HepG2 (cell line): ENCODE results near the gene EPSTI1. TPM values are rescaled to one million over a fixed set of nuclear protein-coding genes. Genes with fewer than 3 reads are reported as not detected.

Experiments used
- ATAC-seq: fragments of 200-7000 bp; cut with Tn5 transposase; 3 replicates; pipeline ENCODE4 v1.9.1; 2020; ENCODE audit warnings: mild to moderate bottlenecking, moderate library complexity
- BruUV-seq: library from RNA; stranded (reverse); fragments of 400-500 nt; replicated peaks from 2 replicates; lab custom pipeline; 2021; lab: Mats Ljungman, UMichigan
- CTCF ChIA-PET: fragments of 300-600 bp; formaldehyde crosslinking; extraction: SDS; loops from one replicate; lab custom pipeline; 2021; ENCODE audit warnings: low total read pairs, inconsistent platforms, low intra/inter-chr PET ratio; lab: Yijun Ruan, JAX
- POLR2A ChIA-PET: fragments of 350-600 bp; sonication (Branson Sonifier 250); formaldehyde crosslinking; loops from one replicate; lab custom pipeline; 2020; ENCODE audit warnings: antibody characterized with exemption, inconsistent platforms; lab: Yijun Ruan, JAX
- DNase-seq: peaks from one replicate; pipeline ENCODE4 v3.0.0-alpha.2; 2015; ENCODE audit warnings: low spot score
- FAIRE-seq: peaks from 3 replicates; lab custom pipeline; 2011; peaks lifted over from hg19 to GRCh38; lab: Jason Lieb, UNC
- H2AFZ ChIP-seq: one replicate; pipeline ENCODE4 v1.6.1; 2011; ENCODE audit warnings: low read length, inconsistent platforms
- H3K27ac ChIP-seq: fragments of 300-600 bp; 3 replicates; pipeline ENCODE4 v1.8.0; 2011; ENCODE audit warnings: mixed run types, mild to moderate bottlenecking, mixed read lengths, low read length, inconsistent platforms; ENCODE audit not compliant: insufficient read depth; ENCODE audit errors: extremely low read length
- H3K27me3 ChIP-seq, 2 experiments: fragments of 200-600 bp in 1 of 2; 2 replicates in 1 of 2; 3 replicates in 1 of 2; pipeline versions ENCODE4 v1.6.0 to v1.8.0; 2011; ENCODE audit warnings: low read length in 2 of 2, mild to moderate bottlenecking in 2 of 2, moderate library complexity in 2 of 2, inconsistent platforms in 1 of 2; ENCODE audit not compliant: insufficient read depth in 2 of 2, control insufficient read depth in 1 of 2
- H3K36me3 ChIP-seq, 2 experiments: fragments of 200-600 bp in 1 of 2; replicated peaks in 1 of 2; 2 replicates in 1 of 2; 3 replicates in 1 of 2; pipeline versions ENCODE4 v1.5.1 to v1.8.0; 2011; ENCODE audit warnings: low read length in 2 of 2, inconsistent platforms in 1 of 2; ENCODE audit not compliant: insufficient read depth in 2 of 2, control insufficient read depth in 1 of 2
- H3K4me1 ChIP-seq: 2 replicates; pipeline ENCODE4 v1.5.1; 2012; ENCODE audit warnings: low read length, inconsistent platforms; ENCODE audit not compliant: insufficient read depth
- H3K4me2 ChIP-seq: 2 replicates; pipeline ENCODE4 v1.6.0; 2011; ENCODE audit warnings: low read depth, low read length, inconsistent platforms
- H3K4me3 ChIP-seq, 3 experiments: fragments of 200-600 bp in 1 of 3; sonication (generic), shearing (Covaris generic) in 1 of 3; replicated peaks in 1 of 3; 2 replicates each; pipeline ENCODE4 v1.5.1; 2011 to 2016; ENCODE audit warnings: low read length in 3 of 3, inconsistent platforms in 2 of 3, low read depth in 2 of 3, mild to moderate bottlenecking in 2 of 3, control low read depth in 1 of 3, mixed read lengths in 1 of 3; ENCODE audit not compliant: insufficient read depth in 1 of 3
- H3K79me2 ChIP-seq: one replicate; pipeline ENCODE4 v1.6.1; 2011; ENCODE audit warnings: low read length, inconsistent platforms; ENCODE audit not compliant: insufficient read depth
- H3K9ac ChIP-seq: 2 replicates; pipeline ENCODE4 v1.6.0; 2011; ENCODE audit warnings: mild to moderate bottlenecking, low read depth, low read length, inconsistent platforms; ENCODE audit not compliant: insufficient read depth
- H3K9me3 ChIP-seq: 2 replicates; pipeline ENCODE4 v1.5.1; 2012; ENCODE audit warnings: mild to moderate bottlenecking, low read length
- H4K20me1 ChIP-seq: 2 replicates; pipeline ENCODE4 v1.6.0; 2011; ENCODE audit warnings: inconsistent platforms, mild to moderate bottlenecking, low read length, moderate library complexity; ENCODE audit not compliant: insufficient read depth
- AKNA ChIP-seq: sonication (generic); formaldehyde crosslinking; IDR thresholded peaks from 2 replicates; pipeline ENCODE4 v1.4.0; 2020; ENCODE audit warnings: missing genetic modification reagents, borderline replicate concordance
- ATF3 ChIP-seq: sonication (generic); formaldehyde crosslinking; IDR thresholded peaks from 2 replicates; pipeline ENCODE4 v1.4.0; 2020; ENCODE audit warnings: missing genetic modification reagents
- ATF4 ChIP-seq, 2 experiments: fragments of 450-650 bp in 1 of 2; sonication (generic) in 1 of 2; formaldehyde crosslinking; IDR thresholded peaks; 2 replicates each; pipeline versions ENCODE4 v1.5.0 to v1.8.0; 2020 to 2022; ENCODE audit warnings: mild to moderate bottlenecking in 1 of 2, missing genetic modification reagents in 1 of 2
- CERS6 ChIP-seq: sonication (generic); formaldehyde crosslinking; IDR thresholded peaks from 2 replicates; pipeline ENCODE4 v1.5.0; 2020; ENCODE audit warnings: missing genetic modification reagents
- ISL2 ChIP-seq: sonication (generic); formaldehyde crosslinking; IDR thresholded peaks from 2 replicates; pipeline ENCODE4 v1.5.0; 2020; ENCODE audit warnings: missing genetic modification reagents
- KAT7 ChIP-seq: IDR thresholded peaks from 2 replicates; pipeline ENCODE4 v1.6.1; 2018; ENCODE audit warnings: borderline replicate concordance, missing compliant biosample characterization
- MAZ ChIP-seq, 2 experiments: sonication (generic) in 1 of 2; formaldehyde crosslinking in 1 of 2; IDR thresholded peaks; 2 replicates each; pipeline versions ENCODE4 v1.5.0 to v1.6.1; 2012 to 2020; ENCODE audit warnings: low read depth in 2 of 2, mild to moderate bottlenecking in 2 of 2, borderline replicate concordance in 1 of 2, improper control_type of control experiment in 1 of 2, low read length in 1 of 2, missing genetic modification reagents in 1 of 2, moderate library complexity in 1 of 2
- RFX5 ChIP-seq: IDR thresholded peaks from 2 replicates; pipeline ENCODE4 v1.6.1; 2011; ENCODE audit warnings: low read depth, low read length, improper control_type of control experiment
- RNF219 ChIP-seq: sonication (generic); formaldehyde crosslinking; IDR thresholded peaks from 2 replicates; pipeline ENCODE4 v1.5.0; 2020; ENCODE audit warnings: mild to moderate bottlenecking, missing genetic modification reagents
- SRSF1 ChIP-seq: fragments of 200-400 bp; formaldehyde crosslinking; optimal IDR thresholded peaks from 2 replicates; pipeline ENCODE3; 2017; ENCODE audit warnings: mild to moderate bottlenecking, low read depth, low read length, moderate library complexity
- ZNF790 ChIP-seq: sonication (generic); formaldehyde crosslinking; IDR thresholded peaks from 2 replicates; pipeline ENCODE4 v1.8.0; 2022; ENCODE audit warnings: missing genetic modification reagents, mild to moderate bottlenecking, borderline replicate concordance
- ZSCAN9 ChIP-seq: IDR thresholded peaks from 2 replicates; pipeline ENCODE4 v1.6.1; 2016; ENCODE audit warnings: borderline replicate concordance
- WGBS: methylation state at CpG from one replicate; pipeline ENCODE4 v1.1.6; 2017; ENCODE audit warnings: low lambda C conversion rate; 5-methylcytosine and 5-hydroxymethylcytosine counted together
- in situ Hi-C: cut with HindIII; loops from 2 replicates; pipeline ENCODE4 v1.10.0; 2017; ENCODE audit warnings: low pct_unique_long_range_greater_than_20kb; ENCODE audit not compliant: extremely low pct_ligation_motif_present
- intact Hi-C: fragments of 100-400 bp; cut with micrococcal nuclease; formaldehyde crosslinking; loops from one replicate; pipeline ENCODE4 v1.10.0; 2022; ENCODE audit not compliant: unreplicated experiment
- polyA plus RNA-seq, 8 experiments: library from polyadenylated mRNA; depleted of rRNA in 3 of 8; stranded (reverse) in 7 of 8; unstranded in 1 of 8; fragments of >200 nt; fragmentation: Illumina TruSeq in 4 of 8; extraction: Trizol in 4 of 8; gene quantifications; 2 replicates each; pipeline versions ENCODE4 v1.2.1 to v1.2.3, GENCODE V29; 2011 to 2016; ENCODE audit warnings: low read depth in 4 of 8, missing spikeins in 1 of 8, mixed read lengths in 1 of 8; ENCODE audit not compliant: insufficient read depth in 1 of 8
- total RNA-seq, 5 experiments: library from RNA; depleted of rRNA; stranded (reverse); fragments of >200 nt; fragmentation: Illumina TruSeq; extraction: Trizol; gene quantifications; 2 replicates each; pipeline ENCODE4 v1.2.3, GENCODE V29; 2016; ENCODE audit warnings: low read depth in 1 of 5

Gene EPSTI1
- total and polyA plus RNA-seq, 2 of the 13 experiments (the other 11 are each of a cell fraction or from before 2014, with no cell fraction given), result 0.03 TPM; not detected in 1

GRCh38 chr13:42990291-42991232 is 1.5 kb downstream of the EPSTI1 start:
- Histone ChIP-seq H3K4me1 (peaks cover 16% of the 10 kb centered on the region), H2AFZ (no peak overlapping the region), H3K9ac (no peak overlapping the region), H3K4me2 (no peak overlapping the region), H3K27ac (no peak overlapping the region), H3K79me2 (no peaks in the 10 kb centered on the region), H4K20me1 (no peaks in the 10 kb centered on the region), H3K4me3 (no peak overlapping the region), H3K9me3 (no peaks in the 10 kb centered on the region), H3K36me3 (no peaks in the 10 kb centered on the region), H3K27me3 (peaks cover 2 to 26% of the 10 kb centered on the region in 2 experiments)
- FAIRE-seq (no peak), ATAC-seq (no peak), DNase-seq (no peak)
- in situ Hi-C loops (no loop called here), intact Hi-C loops (no loop called here)
- 56% methylated on average over 10 of the region's 10 CpGs for WGBS
- POLR2A ChIA-PET, result no interaction called here
- no TSS peak for BruUV-seq
- CTCF ChIA-PET, result no interaction called here
- no peak for TF ChIP-seq AKNA
- no peak for TF ChIP-seq KAT7 (CRISPR knock-in tag)
- TF ChIP-seq ZSCAN9 (CRISPR knock-in tag), result no peak
- no peak for TF ChIP-seq ZNF790 (CRISPR knock-in tag)
- TF ChIP-seq SRSF1, result no peak
- TF ChIP-seq RNF219, result no peak
- TF ChIP-seq RFX5, result no peak
- no peak for TF ChIP-seq MAZ (IDR thresholded peaks at IDR 0.05; ENCODE audit: borderline replicate concordance, low read depth, low read length)
- TF ChIP-seq MAZ (CRISPR knock-in tag; IDR thresholded peaks at IDR 0.05; ENCODE audit: low read depth), result no peak
- no peak for TF ChIP-seq ISL2 (CRISPR knock-in tag)
- TF ChIP-seq ATF3 (CRISPR knock-in tag), result no peak
- TF ChIP-seq CERS6 (CRISPR knock-in tag), result no peak
- TF ChIP-seq ATF4 (CRISPR knock-in tag; IDR thresholded peaks at IDR 0.05), result no peak
